CD4-positive, alpha-beta T cell treated with Interferon alpha-2 for 1 hour (primary cell): ENCODE results near the gene PLXDC1.

ENCODE experiments used
- DNase-seq, 2 donors: peaks; one replicate each; pipeline ENCODE4 v3.0.0-alpha.2; 2020 to 2022

The PLXDC1 gene

GRCh38 chr17:39151150-39151942 is at the start of gene PLXDC1:
TSS of gene PLXDC1 (minus strand) at chr17:39151637. CDS start at chr17:39151437, 200 bp downstream.
- peak in 1 of 2 donors; percentile 23 for DNase-seq

GRCh38 chr17:39200957-39201510 is 49.6 kb upstream of the PLXDC1 start:
- DNase-seq: no peak

GRCh38 chr17:39200070-39200879 is 48.8 kb upstream of the PLXDC1 start, which contains the start of gene RPL19:
TSS of gene RPL19 (plus strand) at chr17:39200283. CDS start at chr17:39200345, 62 bp downstream.
- DNase-seq: peak in 1 of 2 donors; percentile 80

GRCh38 chr17:39199820-39200069 is 48.3 kb upstream of the PLXDC1 start:
- peak; percentile 89 to 94 for DNase-seq

GRCh38 chr17:39198186-39198566 is 46.7 kb upstream of the PLXDC1 start:
- DNase-seq: no peak

GRCh38 chr17:39197380-39198185 is 46.1 kb upstream of the PLXDC1 start, which contains the start of gene CACNB1:
TSS of gene CACNB1 (minus strand) at chr17:39197669. CDS start at chr17:39197495, 174 bp downstream.
- peak; percentile 42 to 74 for DNase-seq

- peak in 1 of 2 donors; percentile 29 for DNase-seq
Measured at GRCh38 chr17:39196808-39197291, 45.4 kb upstream of the PLXDC1 start.

GRCh38 chr17:39196241-39196807 is 44.9 kb upstream of the PLXDC1 start:
- no peak for DNase-seq

- DNase-seq: peak in 1 of 2 donors; percentile 40
Measured at GRCh38 chr17:39195568-39196160, 44.2 kb upstream of the PLXDC1 start.

GRCh38 chr17:39194985-39195524 is 43.6 kb upstream of the PLXDC1 start:
- no peak for DNase-seq

GRCh38 chr17:39194089-39194984 is 42.9 kb upstream of the PLXDC1 start:
- DNase-seq: no peak

- no peak for DNase-seq
Measured at GRCh38 chr17:39193346-39193745, 41.9 kb upstream of the PLXDC1 start.

GRCh38 chr17:39192901-39193300 is 41.5 kb upstream of the PLXDC1 start:
- no peak for DNase-seq

GRCh38 chr17:39191750-39192510 is 40.5 kb upstream of the PLXDC1 start:
- no peak for DNase-seq

- no peak for DNase-seq
Measured at GRCh38 chr17:39187152-39187830, 35.9 kb upstream of the PLXDC1 start.

GRCh38 chr17:39186481-39187002 is 35.1 kb upstream of the PLXDC1 start:
- no peak for DNase-seq

GRCh38 chr17:39183720-39184119 is 32.3 kb upstream of the PLXDC1 start:
- DNase-seq: no peak

GRCh38 chr17:39183045-39183444 is 31.6 kb upstream of the PLXDC1 start:
- DNase-seq: no peak

GRCh38 chr17:39181303-39181702 is 29.9 kb upstream of the PLXDC1 start:
- no peak for DNase-seq
